DND-41 (cell line): ENCODE results near the gene NCAN.
A peak's percentile ranks its signal among the peaks of the same experiment; 100 is the strongest.

Source experiments
- ATAC-seq: fragments of 200-7000 bp; cut with Tn5 transposase; 3 replicates; pipeline ENCODE4 v1.9.1; 2021; ENCODE audit warnings: low read depth; ENCODE audit not compliant: insufficient read depth
- DNase-seq: peaks from one replicate; pipeline ENCODE4 v3.0.0-alpha.2; 2020
- H2AFZ ChIP-seq: 2 replicates; pipeline ENCODE4 v1.6.0; 2012; ENCODE audit warnings: low read depth, low read length
- H3K27ac ChIP-seq: 2 replicates; pipeline ENCODE4 v1.5.1; 2012; ENCODE audit warnings: low read length, inconsistent platforms
- H3K27me3 ChIP-seq: fragments of 200-600 bp; sonication (generic); 2 replicates; pipeline ENCODE4 v1.6.0; 2012; ENCODE audit warnings: low read length, mild to moderate bottlenecking, inconsistent platforms; ENCODE audit not compliant: insufficient read depth, poor library complexity
- H3K36me3 ChIP-seq: 2 replicates; pipeline ENCODE4 v1.5.1; 2012; ENCODE audit warnings: low read length, inconsistent platforms; ENCODE audit not compliant: insufficient read depth
- H3K4me1 ChIP-seq: 2 replicates; pipeline ENCODE4 v1.5.1; 2012; ENCODE audit warnings: mild to moderate bottlenecking, low read length; ENCODE audit not compliant: insufficient read depth
- H3K4me2 ChIP-seq: 2 replicates; pipeline ENCODE4 v1.6.0; 2012; ENCODE audit warnings: mild to moderate bottlenecking, moderate library complexity, low read length, inconsistent platforms; ENCODE audit not compliant: insufficient read depth
- H3K4me3 ChIP-seq, 2 experiments: fragments of 200-600 bp in 1 of 2; shearing (Covaris generic) in 1 of 2; 2 replicates each; pipeline ENCODE4 v1.5.1; 2012 to 2016; ENCODE audit warnings: inconsistent platforms in 2 of 2, low read length in 2 of 2, mild to moderate bottlenecking in 2 of 2, low read depth in 1 of 2, moderate library complexity in 1 of 2
- H3K79me2 ChIP-seq: 2 replicates; pipeline ENCODE4 v1.6.0; 2012; ENCODE audit warnings: low read length, inconsistent platforms; ENCODE audit not compliant: insufficient read depth
- H3K9ac ChIP-seq: 2 replicates; pipeline ENCODE4 v1.6.0; 2012; ENCODE audit warnings: low read depth, mild to moderate bottlenecking, inconsistent platforms, low read length, moderate library complexity
- H3K9me3 ChIP-seq: 2 replicates; pipeline ENCODE4 v1.5.1; 2012; ENCODE audit warnings: low read length, moderate library complexity, mild to moderate bottlenecking, inconsistent platforms; ENCODE audit not compliant: insufficient read depth, severe bottlenecking
- H4K20me1 ChIP-seq: 2 replicates; pipeline ENCODE4 v1.6.0; 2012; ENCODE audit warnings: low read length; ENCODE audit not compliant: insufficient read depth
- CTCF ChIP-seq: IDR thresholded peaks from 2 replicates; pipeline ENCODE4 v1.5.1; 2012; ENCODE audit warnings: borderline replicate concordance, low read length, moderate library complexity, mild to moderate bottlenecking; ENCODE audit not compliant: poor library complexity, severe bottlenecking; ENCODE audit errors: extremely low read depth
- EZH2 ChIP-seq: IDR thresholded peaks from 3 replicates; pipeline ENCODE4 v1.6.1; 2012; ENCODE audit warnings: borderline replicate concordance, low read depth, mild to moderate bottlenecking, moderate library complexity, low read length, inconsistent platforms; ENCODE audit not compliant: severe bottlenecking

Gene NCAN

GRCh38 chr19:19167612-19168011 is 44.1 kb upstream of the NCAN start:
- H3K9ac ChIP-seq: no peak overlapping the region
- H3K9me3 ChIP-seq: no peaks in the 10 kb centered on the region
- no peak overlapping the region for H3K4me3 ChIP-seq
- ATAC-seq (no peak), DNase-seq (no peak)
- no peaks in the 10 kb centered on the region for H3K79me2 ChIP-seq
- H3K4me1 ChIP-seq: no peaks in the 10 kb centered on the region
- H2AFZ ChIP-seq: no peak overlapping the region
- H3K27me3 ChIP-seq: no peaks in the 10 kb centered on the region
- no peak overlapping the region for H3K4me2 ChIP-seq
- TF ChIP-seq EZH2: no peak
- no peak for TF ChIP-seq CTCF
- H4K20me1 ChIP-seq: no peaks in the 10 kb centered on the region
- no peak overlapping the region for H3K27ac ChIP-seq
- H3K36me3 ChIP-seq: no peaks in the 10 kb centered on the region

- no peaks in the 10 kb centered on the region for H4K20me1 ChIP-seq
- H3K36me3 ChIP-seq: no peaks in the 10 kb centered on the region
- no peaks in the 10 kb centered on the region for H3K27me3 ChIP-seq
- no peaks in the 10 kb centered on the region for H3K9me3 ChIP-seq
- no peak overlapping the region for H3K27ac ChIP-seq
- H3K4me3 ChIP-seq: no peak overlapping the region
- H2AFZ ChIP-seq: no peak overlapping the region
- H3K4me2 ChIP-seq: no peak overlapping the region
- no peaks in the 10 kb centered on the region for H3K79me2 ChIP-seq
- no peak for DNase-seq
- TF ChIP-seq CTCF: no peak
- TF ChIP-seq EZH2: no peak
- H3K9ac ChIP-seq: no peak overlapping the region
- no peaks in the 10 kb centered on the region for H3K4me1 ChIP-seq
- no peak for ATAC-seq
These were observed 42.3 kb upstream of the NCAN start for GRCh38 chr19:19169236-19170052.

GRCh38 chr19:19170053-19170872 is 41.5 kb upstream of the NCAN start, which contains the start of gene MEF2B:
Gene MEF2B, minus strand, starts transcription at chr19:19170263. Its CDS starts 19,528 bp downstream, at chr19:19150735.
- Histone ChIP-seq H4K20me1 (no peaks in the 10 kb centered on the region), H3K4me3 (no peak within 1 kb of the TSS)

More at GRCh38 chr19:19170053-19170872, 41.5 kb upstream of the NCAN start, which contains the start of gene MEF2B:
- Histone ChIP-seq H2AFZ (no peak within 1 kb of the TSS), H3K27ac (no peak within 1 kb of the TSS), H3K79me2 (no peaks in the 10 kb centered on the region), H3K27me3 (no peaks in the 10 kb centered on the region), H3K9me3 (no peaks in the 10 kb centered on the region), H3K4me2 (no peak within 1 kb of the TSS), H3K4me1 (no peaks in the 10 kb centered on the region), H3K36me3 (no peaks in the 10 kb centered on the region), H3K9ac (no peak within 1 kb of the TSS)
- TF ChIP-seq CTCF (no peak), EZH2 (no peak)
- ATAC-seq (peak; percentile 36; the same call in 1 of the 3 replicates), DNase-seq (peak; percentile 17)
